PC-3 (cell line): ENCODE data around the gene SLC8A3.

Experiments used
- EZH2 ChIP-seq: fragments of 300-600 bp; sonication (generic); IDR thresholded peaks from one replicate; pipeline ENCODE4 v1.6.1; 2017; ENCODE audit warnings: antibody characterized with exemption, mild to moderate bottlenecking, low read length; ENCODE audit not compliant: unreplicated experiment
- EZH2phosphoT487 ChIP-seq: fragments of 300-600 bp; sonication (generic); IDR thresholded peaks from 2 replicates; pipeline ENCODE4 v1.6.1; 2018; ENCODE audit warnings: mild to moderate bottlenecking, antibody characterized with exemption, low read length, borderline replicate concordance
- TF ChIP-seq, protein P1 (sequence below): fragments of 300-600 bp; sonication (generic); conservative IDR thresholded peaks from 2 replicates; pipeline ENCODE4 v1.5.1; 2017; ENCODE audit warnings: antibody characterized with exemption, low read depth, mild to moderate bottlenecking, low read length

DNA sequence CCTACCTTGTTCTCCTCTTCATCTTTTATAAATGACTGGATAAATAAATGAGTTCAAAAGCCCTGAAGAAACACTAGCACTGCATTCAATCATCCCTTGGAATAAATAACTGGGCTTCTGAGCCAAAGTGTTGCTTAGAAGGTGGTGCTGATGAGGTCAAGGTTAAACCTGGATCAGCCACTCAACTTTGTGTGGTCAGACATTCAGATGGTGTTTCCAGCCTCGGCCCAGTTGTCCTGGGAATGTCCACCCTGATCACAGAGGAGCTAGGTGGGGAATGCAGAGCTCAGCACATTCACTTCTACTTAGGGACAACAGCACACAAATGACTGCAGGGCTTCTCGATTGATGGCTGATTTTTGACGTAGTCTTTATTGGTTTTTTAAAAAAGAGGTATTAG is 88.7 kb downstream of the SLC8A3 start:
- TF ChIP-seq, protein P1, sequence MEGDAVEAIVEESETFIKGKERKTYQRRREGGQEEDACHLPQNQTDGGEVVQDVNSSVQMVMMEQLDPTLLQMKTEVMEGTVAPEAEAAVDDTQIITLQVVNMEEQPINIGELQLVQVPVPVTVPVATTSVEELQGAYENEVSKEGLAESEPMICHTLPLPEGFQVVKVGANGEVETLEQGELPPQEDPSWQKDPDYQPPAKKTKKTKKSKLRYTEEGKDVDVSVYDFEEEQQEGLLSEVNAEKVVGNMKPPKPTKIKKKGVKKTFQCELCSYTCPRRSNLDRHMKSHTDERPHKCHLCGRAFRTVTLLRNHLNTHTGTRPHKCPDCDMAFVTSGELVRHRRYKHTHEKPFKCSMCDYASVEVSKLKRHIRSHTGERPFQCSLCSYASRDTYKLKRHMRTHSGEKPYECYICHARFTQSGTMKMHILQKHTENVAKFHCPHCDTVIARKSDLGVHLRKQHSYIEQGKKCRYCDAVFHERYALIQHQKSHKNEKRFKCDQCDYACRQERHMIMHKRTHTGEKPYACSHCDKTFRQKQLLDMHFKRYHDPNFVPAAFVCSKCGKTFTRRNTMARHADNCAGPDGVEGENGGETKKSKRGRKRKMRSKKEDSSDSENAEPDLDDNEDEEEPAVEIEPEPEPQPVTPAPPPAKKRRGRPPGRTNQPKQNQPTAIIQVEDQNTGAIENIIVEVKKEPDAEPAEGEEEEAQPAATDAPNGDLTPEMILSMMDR: no peak
- TF ChIP-seq EZH2phosphoT487 (no peak), EZH2 (no peak)
